SK-N-SH (cell line): ENCODE measurements around the gene PLOD3. TPM values are rescaled to one million over a fixed set of nuclear protein-coding genes. Genes with fewer than 3 reads are reported as not detected.

Experiments
- CTCF ChIA-PET: fragments of 300-600, 350-600 bp; formaldehyde crosslinking; extraction: SDS; loops from one replicate; lab custom pipeline; 2021; lab: Yijun Ruan, JAX
- POLR2A ChIA-PET: fragments of 350-600 bp; sonication (Branson Sonifier 250); formaldehyde crosslinking; extraction: SDS; loops from one replicate; lab custom pipeline; 2020; ENCODE audit warnings: antibody characterized with exemption, inconsistent platforms; lab: Yijun Ruan, JAX
- DNase-seq: peaks from one replicate; pipeline ENCODE4 v3.0.0; 2012
- H2AFZ ChIP-seq: fragments of 200-600 bp; sonication (generic); 2 replicates; pipeline ENCODE4 v1.8.1; 2016; ENCODE audit warnings: antibody characterized with exemption, mild to moderate bottlenecking, low read depth
- H3F3A ChIP-seq: fragments of 200-600 bp; sonication (generic); replicated peaks from 2 replicates; pipeline ENCODE3; 2016; ENCODE audit warnings: antibody characterized with exemption, mild to moderate bottlenecking; ENCODE audit not compliant: insufficient read depth
- H3K27ac ChIP-seq, 2 experiments: fragments of 200-500 bp in 1 of 2; fragments of 200-600 bp in 1 of 2; sonication (Bioruptor generic) in 1 of 2; sonication (generic), shearing (Covaris generic) in 1 of 2; 2 replicates each; pipeline versions ENCODE4 v1.5.1 to v1.6.1; 2014 to 2016; ENCODE audit warnings: low read depth in 2 of 2, inconsistent platforms in 1 of 2, low read length in 1 of 2, mild to moderate bottlenecking in 1 of 2, mixed read lengths in 1 of 2
- H3K27me3 ChIP-seq: fragments of 200-600 bp; sonication (generic), shearing (Covaris generic); 2 replicates; pipeline ENCODE4 v1.6.1; 2016; ENCODE audit warnings: mixed run types; ENCODE audit not compliant: insufficient read depth
- H3K36me3 ChIP-seq, 2 experiments: fragments of 200-500 bp in 1 of 2; fragments of 200-600 bp in 1 of 2; sonication (Bioruptor generic) in 1 of 2; sonication (generic) in 1 of 2; replicated peaks in 1 of 2; 2 replicates each; pipeline versions ENCODE3 to v1.5.1; 2014 to 2016; ENCODE audit warnings: low read length in 1 of 2, mild to moderate bottlenecking in 1 of 2; ENCODE audit not compliant: insufficient read depth in 2 of 2, control insufficient read depth in 1 of 2
- H3K4me1 ChIP-seq, 2 experiments: fragments of 200-500 bp in 1 of 2; fragments of 200-600 bp in 1 of 2; sonication (Bioruptor generic) in 1 of 2; sonication (generic), shearing (Covaris generic) in 1 of 2; 2 replicates each; pipeline versions ENCODE4 v1.5.1 to v1.6.1; 2014 to 2016; ENCODE audit warnings: low read depth in 1 of 2, low read length in 1 of 2, mixed run types in 1 of 2; ENCODE audit not compliant: insufficient read depth in 2 of 2, control insufficient read depth in 1 of 2
- H3K4me2 ChIP-seq: fragments of 200-600 bp; sonication (generic), shearing (Covaris generic); 2 replicates; pipeline ENCODE4 v1.6.1; 2017; ENCODE audit warnings: mixed run types
- H3K4me3 ChIP-seq, 2 experiments: fragments of 200-500 bp in 1 of 2; fragments of 200-600 bp in 1 of 2; sonication (Bioruptor generic) in 1 of 2; sonication (generic), shearing (Covaris generic) in 1 of 2; 2 replicates each; pipeline versions ENCODE4 v1.5.1 to v1.8.1; 2014 to 2016; ENCODE audit warnings: low read depth in 2 of 2, inconsistent platforms in 1 of 2, low read length in 1 of 2, mild to moderate bottlenecking in 1 of 2, mixed read lengths in 1 of 2, moderate library complexity in 1 of 2
- H3K79me2 ChIP-seq: fragments of 200-600 bp; sonication (generic); 2 replicates; pipeline ENCODE4 v1.8.1; 2017; ENCODE audit warnings: mild to moderate bottlenecking; ENCODE audit not compliant: insufficient read depth
- H3K9ac ChIP-seq: fragments of 200-600 bp; sonication (generic); 2 replicates; pipeline ENCODE4 v1.6.1; 2017; ENCODE audit warnings: mixed run types
- H3K9me2 ChIP-seq: fragments of 200-600 bp; sonication (generic); 2 replicates; pipeline ENCODE4 v1.6.1; 2017; ENCODE audit warnings: mixed run types
- H3K9me3 ChIP-seq: fragments of 200-600 bp; sonication (generic); 2 replicates; pipeline ENCODE4 v1.6.1; 2017; ENCODE audit warnings: mixed run types, mild to moderate bottlenecking, moderate library complexity
- H4K20me1 ChIP-seq: fragments of 200-600 bp; sonication (generic); 2 replicates; pipeline ENCODE4 v1.6.1; 2017; ENCODE audit warnings: mild to moderate bottlenecking, mixed run types; ENCODE audit not compliant: insufficient read depth
- CHD2 ChIP-seq: fragments of 150-350 bp; IDR thresholded peaks from 2 replicates; pipeline ENCODE4 v1.6.1; 2018; ENCODE audit warnings: low read length; ENCODE audit not compliant: partially characterized antibody
- EZH2phosphoT487 ChIP-seq: fragments of 200-600 bp; sonication (generic); IDR thresholded peaks from 2 replicates; pipeline ENCODE4 v1.6.1; 2017; ENCODE audit warnings: low read depth, mixed run types, mild to moderate bottlenecking, antibody characterized with exemption, moderate library complexity, borderline replicate concordance
- FOSL2 ChIP-seq: IDR thresholded peaks from 2 replicates; pipeline ENCODE4 v1.4.0; 2012; ENCODE audit warnings: low read depth, mild to moderate bottlenecking, moderate library complexity, borderline replicate concordance
- FOXM1 ChIP-seq: IDR thresholded peaks from 2 replicates; pipeline ENCODE4 v1.4.0; 2012; ENCODE audit warnings: low read depth, mild to moderate bottlenecking
- GATA2 ChIP-seq: sonication (generic); formaldehyde crosslinking; IDR thresholded peaks from 2 replicates; pipeline ENCODE4 v1.5.0; 2020; ENCODE audit warnings: mild to moderate bottlenecking, missing genetic modification reagents
- JUND ChIP-seq: IDR thresholded peaks from 2 replicates; pipeline ENCODE4 v1.4.0; 2012
- NFIC ChIP-seq: IDR thresholded peaks from 2 replicates; pipeline ENCODE4 v1.4.0; 2012; ENCODE audit warnings: borderline replicate concordance
- NRF1 ChIP-seq: IDR thresholded peaks from 2 replicates; pipeline ENCODE4 v1.6.1; 2012; ENCODE audit warnings: low read depth, mild to moderate bottlenecking, low read length
- RAD21 ChIP-seq: IDR thresholded peaks from 2 replicates; pipeline ENCODE4 v1.6.1; 2012; ENCODE audit warnings: mild to moderate bottlenecking, low read length
- RFX5 ChIP-seq: IDR thresholded peaks from 2 replicates; pipeline ENCODE4 v1.6.1; 2012; ENCODE audit warnings: mild to moderate bottlenecking, improper control_type of control experiment, low read length
- RXRA ChIP-seq: IDR thresholded peaks from 2 replicates; pipeline ENCODE4 v1.4.0; 2012; ENCODE audit warnings: low read depth, mild to moderate bottlenecking, borderline replicate concordance
- SIN3A ChIP-seq: IDR thresholded peaks from 2 replicates; pipeline ENCODE4 v1.6.1; 2012; ENCODE audit warnings: low read depth, mild to moderate bottlenecking, low read length, moderate library complexity, borderline replicate concordance
- TEAD4 ChIP-seq: IDR thresholded peaks from 2 replicates; pipeline ENCODE4 v1.4.0; 2012; ENCODE audit warnings: mild to moderate bottlenecking, borderline replicate concordance; ENCODE audit not compliant: insufficient read depth
- WGBS: methylation state at CpG from one replicate; pipeline ENCODE4 v1.1.6; 2017; ENCODE audit warnings: low lambda C conversion rate; 5-methylcytosine and 5-hydroxymethylcytosine counted together
- polyA plus RNA-seq, 3 experiments: library from polyadenylated mRNA; depleted of rRNA; stranded (reverse); fragments of >200 nt; gene quantifications; 2 replicates each; pipeline ENCODE4 v1.2.3, GENCODE V29; 2012
- TF ChIP-seq, protein P1 (sequence below): fragments of 200-600 bp; sonication (generic); IDR thresholded peaks from 2 replicates; pipeline ENCODE4 v1.6.1; 2017; ENCODE audit warnings: antibody characterized with exemption, mild to moderate bottlenecking, moderate library complexity
- TF ChIP-seq, protein P2 (sequence below): fragments of 150-350 bp; IDR thresholded peaks from 2 replicates; pipeline ENCODE4 v1.6.1; 2017; ENCODE audit warnings: antibody characterized with exemption, low read length, low read depth, borderline replicate concordance
- TF ChIP-seq, protein P3 (sequence below): fragments of 150-350 bp; IDR thresholded peaks from 2 replicates; pipeline ENCODE4 v1.6.1; 2016; ENCODE audit warnings: mild to moderate bottlenecking, low read depth, low read length

PLOD3 gene
- polyA plus RNA-seq, 1 of the 3 experiments (the other 2 are of a cell fraction) = 276 TPM

DNA sequence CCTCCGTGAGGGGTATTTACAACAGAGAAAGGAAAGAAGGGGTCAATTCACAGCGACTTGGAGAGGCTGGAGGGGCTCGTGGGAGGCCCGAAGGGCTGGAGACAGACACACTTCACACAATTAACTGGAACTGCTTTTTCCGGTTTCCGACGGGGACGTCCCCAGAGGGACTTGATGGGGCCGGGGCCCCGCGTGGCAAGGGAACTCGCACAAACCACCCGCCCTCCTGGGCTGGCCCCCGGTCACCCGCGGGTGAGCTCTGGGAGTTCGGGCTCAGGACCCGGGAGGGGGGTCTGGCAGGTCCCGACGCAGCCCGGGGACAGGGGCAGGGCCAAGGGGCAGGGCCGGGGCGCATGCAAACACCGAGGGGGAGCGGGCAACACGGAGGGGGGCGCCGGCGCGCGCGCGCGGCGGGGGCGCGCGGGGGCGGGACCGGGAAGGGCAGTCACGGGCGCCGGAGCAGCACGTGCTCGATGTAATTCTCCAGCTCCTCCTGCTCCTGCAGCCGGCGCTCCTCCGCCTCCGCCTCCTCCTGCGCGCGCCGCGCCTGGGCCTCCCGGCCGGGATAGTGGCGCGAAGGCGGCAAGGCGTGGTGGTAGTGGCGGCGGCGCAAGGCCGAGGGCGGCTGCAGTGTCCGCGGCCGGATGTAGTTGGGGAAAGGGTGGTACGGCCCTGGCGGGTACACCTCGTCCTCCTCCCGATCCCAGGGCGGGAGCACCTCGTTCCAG is 54.7 kb downstream of the PLOD3 start (continued):
- TF ChIP-seq, protein P1, sequence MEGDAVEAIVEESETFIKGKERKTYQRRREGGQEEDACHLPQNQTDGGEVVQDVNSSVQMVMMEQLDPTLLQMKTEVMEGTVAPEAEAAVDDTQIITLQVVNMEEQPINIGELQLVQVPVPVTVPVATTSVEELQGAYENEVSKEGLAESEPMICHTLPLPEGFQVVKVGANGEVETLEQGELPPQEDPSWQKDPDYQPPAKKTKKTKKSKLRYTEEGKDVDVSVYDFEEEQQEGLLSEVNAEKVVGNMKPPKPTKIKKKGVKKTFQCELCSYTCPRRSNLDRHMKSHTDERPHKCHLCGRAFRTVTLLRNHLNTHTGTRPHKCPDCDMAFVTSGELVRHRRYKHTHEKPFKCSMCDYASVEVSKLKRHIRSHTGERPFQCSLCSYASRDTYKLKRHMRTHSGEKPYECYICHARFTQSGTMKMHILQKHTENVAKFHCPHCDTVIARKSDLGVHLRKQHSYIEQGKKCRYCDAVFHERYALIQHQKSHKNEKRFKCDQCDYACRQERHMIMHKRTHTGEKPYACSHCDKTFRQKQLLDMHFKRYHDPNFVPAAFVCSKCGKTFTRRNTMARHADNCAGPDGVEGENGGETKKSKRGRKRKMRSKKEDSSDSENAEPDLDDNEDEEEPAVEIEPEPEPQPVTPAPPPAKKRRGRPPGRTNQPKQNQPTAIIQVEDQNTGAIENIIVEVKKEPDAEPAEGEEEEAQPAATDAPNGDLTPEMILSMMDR = no peak
- TF ChIP-seq NFIC (no peak), FOSL2 (no peak), CHD2 (no peak), RXRA (no peak), NRF1 (peak; percentile 43; the same call in 1 of the 2 replicates), SIN3A (no peak), JUND (no peak), FOXM1 (no peak), RFX5 (no peak)
- TF ChIP-seq, protein P2, sequence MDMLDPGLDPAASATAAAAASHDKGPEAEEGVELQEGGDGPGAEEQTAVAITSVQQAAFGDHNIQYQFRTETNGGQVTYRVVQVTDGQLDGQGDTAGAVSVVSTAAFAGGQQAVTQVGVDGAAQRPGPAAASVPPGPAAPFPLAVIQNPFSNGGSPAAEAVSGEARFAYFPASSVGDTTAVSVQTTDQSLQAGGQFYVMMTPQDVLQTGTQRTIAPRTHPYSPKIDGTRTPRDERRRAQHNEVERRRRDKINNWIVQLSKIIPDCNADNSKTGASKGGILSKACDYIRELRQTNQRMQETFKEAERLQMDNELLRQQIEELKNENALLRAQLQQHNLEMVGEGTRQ = no peak
- TF ChIP-seq, protein P3, sequence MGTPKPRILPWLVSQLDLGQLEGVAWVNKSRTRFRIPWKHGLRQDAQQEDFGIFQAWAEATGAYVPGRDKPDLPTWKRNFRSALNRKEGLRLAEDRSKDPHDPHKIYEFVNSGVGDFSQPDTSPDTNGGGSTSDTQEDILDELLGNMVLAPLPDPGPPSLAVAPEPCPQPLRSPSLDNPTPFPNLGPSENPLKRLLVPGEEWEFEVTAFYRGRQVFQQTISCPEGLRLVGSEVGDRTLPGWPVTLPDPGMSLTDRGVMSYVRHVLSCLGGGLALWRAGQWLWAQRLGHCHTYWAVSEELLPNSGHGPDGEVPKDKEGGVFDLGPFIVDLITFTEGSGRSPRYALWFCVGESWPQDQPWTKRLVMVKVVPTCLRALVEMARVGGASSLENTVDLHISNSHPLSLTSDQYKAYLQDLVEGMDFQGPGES = no peak
- TF ChIP-seq, all 33 proteins: peak for 9

DNA sequence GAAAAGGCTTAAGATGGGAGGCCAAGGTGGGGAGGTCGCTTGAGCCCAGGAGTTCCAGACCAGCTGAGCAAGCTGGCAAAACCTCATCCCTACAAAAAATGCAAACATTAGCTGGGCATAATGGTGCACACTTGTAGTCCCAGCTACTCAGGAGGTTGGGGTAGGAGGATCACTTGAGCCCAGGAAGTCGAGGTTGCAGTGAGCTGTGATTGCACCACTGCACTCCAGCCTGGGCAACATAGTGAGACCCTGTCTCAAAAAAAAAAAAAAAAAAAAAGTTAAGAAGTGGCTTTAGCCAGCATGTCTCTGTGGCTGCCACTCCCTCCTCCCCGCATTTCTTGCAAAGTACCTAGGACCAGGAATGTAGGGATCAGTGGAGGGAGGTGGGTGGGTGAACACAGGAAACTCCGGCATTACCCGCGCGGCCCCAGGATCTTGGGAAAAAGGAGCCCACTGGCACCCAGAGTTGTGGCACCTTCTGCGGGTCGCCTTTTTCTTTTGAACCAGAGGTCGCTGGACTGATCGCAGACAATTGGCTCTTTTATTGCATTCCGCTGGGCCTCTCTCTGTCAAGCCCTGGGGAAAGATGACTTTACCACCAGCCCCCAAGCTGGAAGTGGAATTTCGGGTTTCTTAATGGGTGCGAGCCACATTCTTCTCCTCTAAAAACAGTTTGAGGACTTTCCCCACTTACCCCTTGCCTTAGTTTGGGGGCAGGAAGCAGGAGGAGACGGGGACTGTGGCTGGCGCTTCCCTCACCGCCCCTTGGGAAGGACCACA is 55.5 kb downstream of the PLOD3 start:
- no peak overlapping the region for H2AFZ ChIP-seq
- H3K27ac ChIP-seq = peak overlapping the region in 1 of 2 experiments; percentile 94; a peak in 2 of 4 replicates
- POLR2A ChIA-PET = interaction anchor here (0.6 to 2.4 kb wide), 5 partner anchors 17 to 140 kb away, joined by 3 to 12 read pairs (median 6); partner anchors contain the start of gene NAT16
- H3K4me1 ChIP-seq = peaks cover 21 to 33% of the 10 kb centered on the region in 2 experiments; a peak in 3 of 4 replicates
- H3K9ac ChIP-seq = no peak overlapping the region
- no peak overlapping the region for H3K4me2 ChIP-seq
- H3K79me2 ChIP-seq = peaks cover 5% of the 10 kb centered on the region; the same call in 1 of the 2 replicates
- no peaks in the 10 kb centered on the region for H3K27me3 ChIP-seq
- H3F3A ChIP-seq = peaks cover 42% of the 10 kb centered on the region
- H4K20me1 ChIP-seq = peaks cover 24% of the 10 kb centered on the region
- no peak for DNase-seq
- H3K9me3 ChIP-seq = no peaks in the 10 kb centered on the region
- CTCF ChIA-PET = interaction anchor here (1.0 to 4.3 kb wide), 9 partner anchors 9 to 82 kb away, joined by 4 to 20 read pairs (median 6); partner anchors contain the start of genes NAT16, PLOD3 and ZNHIT1
- no peaks in the 10 kb centered on the region for H3K9me2 ChIP-seq
- H3K36me3 ChIP-seq = peaks cover 33 to 36% of the 10 kb centered on the region in 2 experiments
- H3K4me3 ChIP-seq = no peak overlapping the region
- WGBS = 87% methylated on average over 17 of the region's 17 CpGs
- TF ChIP-seq RAD21 (no peak), EZH2phosphoT487 (no peak), GATA2 (no peak), SIN3A (0 out of 2 replicates have a peak, but pooled peaks have one; percentile 2), TEAD4 (no peak)
- TF ChIP-seq, protein P3 = no peak
- TF ChIP-seq, all 33 proteins: peak for 1
